K562 (cell line): ENCODE measurements around the gene LYPLA2. TPM values are rescaled to one million over a fixed set of nuclear protein-coding genes. Genes with fewer than 3 reads are reported as not detected.

Experiments used
- ARNT ChIP-seq, 2 experiments: fragments of 450-650 bp; IDR thresholded peaks; 2 replicates each; pipeline ENCODE4 v1.6.1; 2016; ENCODE audit warnings: mild to moderate bottlenecking in 1 of 2
- C11orf30 ChIP-seq: fragments of 450-650 bp; IDR thresholded peaks from 2 replicates; pipeline ENCODE4 v1.6.1; 2016; ENCODE audit warnings: low read depth, mild to moderate bottlenecking
- CTCF ChIP-seq, 3 experiments: IDR thresholded peaks in 2 of 3; conservative IDR thresholded peaks in 1 of 3; 2 replicates each; pipeline ENCODE4 v1.5.1; 2011 to 2012; ENCODE audit warnings: low read length in 3 of 3, mild to moderate bottlenecking in 3 of 3, control low read depth in 2 of 3, improper control_type of control experiment in 1 of 3, inconsistent platforms in 1 of 3, low read depth in 1 of 3, mixed read lengths in 1 of 3, moderate library complexity in 1 of 3; ENCODE audit not compliant: insufficient read depth in 2 of 3
- HMBOX1 ChIP-seq: sonication (generic); IDR thresholded peaks from 2 replicates; pipeline ENCODE4 v1.6.1; 2016
- PML ChIP-seq: IDR thresholded peaks from 2 replicates; pipeline ENCODE4 v1.6.1; 2012; ENCODE audit warnings: low read length, inconsistent platforms
- RAD21 ChIP-seq, 2 experiments: fragments of 250-450 bp in 1 of 2; fragments of 450-650 bp in 1 of 2; sonication (Bioruptor Pico) in 1 of 2; formaldehyde crosslinking in 1 of 2; IDR thresholded peaks in 1 of 2; conservative IDR thresholded peaks in 1 of 2; 2 replicates each; pipeline versions ENCODE4 v1.4.0 to v1.8.0; 2020 to 2022; ENCODE audit warnings: mild to moderate bottlenecking in 2 of 2, moderate library complexity in 1 of 2
- RFX5 ChIP-seq: IDR thresholded peaks from 2 replicates; pipeline ENCODE4 v1.6.1; 2011; ENCODE audit warnings: low read depth, mild to moderate bottlenecking, improper control_type of control experiment, low read length
- THAP12 ChIP-seq: fragments of 250-450 bp; sonication (Bioruptor Pico); IDR thresholded peaks from 2 replicates; pipeline ENCODE4 v1.9.0; 2021; ENCODE audit warnings: mild to moderate bottlenecking, inconsistent platforms
- TSHZ1 ChIP-seq: fragments of 250-450 bp; sonication (Bioruptor Pico); IDR thresholded peaks from 2 replicates; pipeline ENCODE4 v1.4.0; 2020; ENCODE audit warnings: mild to moderate bottlenecking, moderate library complexity
- ZNF316 ChIP-seq: fragments of 450-650 bp; IDR thresholded peaks from 2 replicates; pipeline ENCODE4 v1.6.1; 2016
- polyA plus RNA-seq, 8 experiments: library from polyadenylated mRNA; depleted of rRNA in 4 of 8; stranded (reverse) in 5 of 8; unstranded in 3 of 8; fragments of >200 nt; fragmentation: Nextera tagmentation in 2 of 8; fragmentation: Illumina TruSeq in 1 of 8; extraction: Ambion mirVana in 2 of 8; extraction: Trizol in 1 of 8; gene quantifications; 2 replicates each; pipeline versions ENCODE4 v1.2.1 to v1.2.3, GENCODE V29; 2011 to 2014; ENCODE audit warnings: inconsistent platforms in 1 of 8, missing spikeins in 1 of 8
- total RNA-seq, 7 experiments: library from RNA; depleted of rRNA in 6 of 7; stranded (reverse); fragments of >200 nt in 6 of 7; fragmentation: Illumina TruSeq in 2 of 7; extraction: Trizol in 2 of 7; gene quantifications; 2 replicates each; pipeline versions ENCODE4 v1.2.1 to v1.2.3, GENCODE V29; 2011 to 2021; ENCODE audit warnings: low replicate concordance in 1 of 7

The LYPLA2 gene
- total and polyA plus RNA-seq, 9 of the 15 experiments (the other 6 are each of a cell fraction or from before 2014, with no cell fraction given): 3.9 to 128 (median 60.1) TPM

- TF ChIP-seq RAD21 (CRISPR knock-in tag; conservative IDR thresholded peaks at IDR 0.05 in 1 of 2, IDR thresholded peaks at IDR 0.05 in 1 of 2): peak in 1 of 2 experiments; percentile 22; a peak in 2 of 4 replicates
- TF ChIP-seq ZNF316: peak; percentile 90
- TF ChIP-seq CTCF (IDR thresholded peaks at IDR 0.05 in 2 of 3, conservative IDR thresholded peaks at IDR 0.05 in 1 of 3; ENCODE audit: insufficient read depth in 2 of 3, low read depth in 1 of 3, low read length in 3 of 3): peak; percentile 45 to 57 (median 56); a peak in 5 of 6 replicates
- peak; percentile 67 for TF ChIP-seq HMBOX1
- TF ChIP-seq RFX5: no peak
- no peak for TF ChIP-seq TSHZ1 (CRISPR knock-in tag)
- no peak for TF ChIP-seq PML
- TF ChIP-seq ARNT (IDR thresholded peaks at IDR 0.05): 0 out of 4 replicates have a peak, but pooled peaks of 1 of the 2 experiments have one; percentile 19
- TF ChIP-seq THAP12 (CRISPR knock-in tag): no peak
- TF ChIP-seq C11orf30: peak; percentile 84
Measured at GRCh38 chr1:23745515-23745914, 45.4 kb upstream of the LYPLA2 start (continued).
